HG02763 (cell line): ENCODE measurements around the gene CHIC2.
A peak's percentile ranks its signal among the peaks of the same experiment; 100 is the strongest.
"Not testable (repeated sequence)": the region's sequence is repeated elsewhere in the genome, so short reads cannot be mapped to it uniquely, and the experiment has no call there.

Experiments used
- ATAC-seq: cut with Tn5 transposase; IDR thresholded peaks from one replicate; pipeline ENCODE4 v1.9.1; 2021; ENCODE audit warnings: mild to moderate bottlenecking, moderate library complexity; ENCODE audit not compliant: unreplicated experiment

CHIC2 gene

GRCh38 chr4:54064317-54065111 lies at the start of gene CHIC2:
CHIC2 (minus strand) TSS chr4:54064605; CDS start chr4:54064300, 305 bp downstream.
- peak; percentile 94 for ATAC-seq

- not testable (repeated sequence) for ATAC-seq
Measured at GRCh38 chr4:54113206-54113605, 48.8 kb upstream of the CHIC2 start.

GRCh38 chr4:54110019-54110416 lies 45.6 kb upstream of the CHIC2 start:
- ATAC-seq: no peak

- ATAC-seq: no peak
Measured at GRCh38 chr4:54109241-54110018, 45.0 kb upstream of the CHIC2 start.

- ATAC-seq: no peak
Measured at GRCh38 chr4:54107951-54108748, 43.7 kb upstream of the CHIC2 start.

GRCh38 chr4:54104907-54105306 lies 40.5 kb upstream of the CHIC2 start:
- ATAC-seq: no peak

- ATAC-seq: no peak
Measured at GRCh38 chr4:54103190-54103574, 38.8 kb upstream of the CHIC2 start.

- ATAC-seq: no peak
Measured at GRCh38 chr4:54102531-54103106, 38.2 kb upstream of the CHIC2 start.

GRCh38 chr4:54101190-54102041 lies 37.0 kb upstream of the CHIC2 start:
- no peak for ATAC-seq

GRCh38 chr4:54100595-54101189 lies 36.3 kb upstream of the CHIC2 start:
- no peak for ATAC-seq

GRCh38 chr4:54099748-54100574 lies 35.6 kb upstream of the CHIC2 start, which contains the start of gene GSX2:
GSX2 (plus strand) TSS chr4:54100163; CDS start chr4:54100345, 182 bp downstream.
- no peak for ATAC-seq

- no peak for ATAC-seq
Measured at GRCh38 chr4:54099287-54099747, 34.9 kb upstream of the CHIC2 start.

GRCh38 chr4:54098375-54098774 lies 34.0 kb upstream of the CHIC2 start:
- ATAC-seq: no peak

GRCh38 chr4:54097152-54097551 lies 32.7 kb upstream of the CHIC2 start:
- no peak for ATAC-seq

GRCh38 chr4:54096295-54096962 lies 32.0 kb upstream of the CHIC2 start:
- no peak for ATAC-seq

- ATAC-seq: no peak
Measured at GRCh38 chr4:54095110-54095825, 30.9 kb upstream of the CHIC2 start.

GRCh38 chr4:54094451-54094850 lies 30.0 kb upstream of the CHIC2 start:
- ATAC-seq: no peak
